NOMO-1 treated with dmso at 0.1 percent for 144 hours (cell line): ENCODE data around the gene PRR23E.

Experiments used
- DNase-seq: peaks from one replicate; lab custom pipeline; 2025; ENCODE audit not compliant: unreplicated experiment; lab: John Stamatoyannopoulos, UW

PRR23E gene

GRCh38 chr3:127183931-127184869 is 8.7 kb upstream of the PRR23E start:
- no peak for DNase-seq

GRCh38 chr3:127184870-127185216 is 8.1 kb upstream of the PRR23E start:
- no peak for DNase-seq

- DNase-seq: no peak
Measured at GRCh38 chr3:127185268-127185667, 7.7 kb upstream of the PRR23E start.

- no peak for DNase-seq
Measured at GRCh38 chr3:127185962-127186674, 6.8 kb upstream of the PRR23E start.

- DNase-seq: no peak
Measured at GRCh38 chr3:127187316-127187715, 5.6 kb upstream of the PRR23E start.

GRCh38 chr3:127193341-127193740 is 410 bp downstream of the PRR23E start:
- no peak for DNase-seq

- DNase-seq: no peak
Measured at GRCh38 chr3:127193775-127194174, 844 bp downstream of the PRR23E start.

GRCh38 chr3:127194601-127195187 is 1.8 kb downstream of the PRR23E start:
- DNase-seq: no peak

- DNase-seq: no peak
Measured at GRCh38 chr3:127195417-127195816, 2.5 kb downstream of the PRR23E start.

- no peak for DNase-seq
Measured at GRCh38 chr3:127196002-127196401, 3.1 kb downstream of the PRR23E start.

GRCh38 chr3:127196466-127197299 is 3.8 kb downstream of the PRR23E start:
- DNase-seq: no peak

- no peak for DNase-seq
Measured at GRCh38 chr3:127197300-127198189, 4.6 kb downstream of the PRR23E start.

GRCh38 chr3:127200086-127200691 is 7.3 kb downstream of the PRR23E start:
- DNase-seq: no peak

GRCh38 chr3:127203024-127203423 is 10.1 kb downstream of the PRR23E start:
- DNase-seq: no peak

GRCh38 chr3:127204841-127205582 is 12.1 kb downstream of the PRR23E start:
- DNase-seq: no peak

GRCh38 chr3:127206154-127206553 is 13.2 kb downstream of the PRR23E start:
- no peak for DNase-seq

- DNase-seq: no peak
Measured at GRCh38 chr3:127206611-127207516, 13.9 kb downstream of the PRR23E start.
